GM12878 (cell line): ENCODE results near the gene ATG10.

Experiments used
- EGR1 ChIP-seq, 2 experiments: IDR thresholded peaks; 1 replicate in 1 of 2; 2 replicates in 1 of 2; pipeline ENCODE4 v1.6.1; 2011 to 2012; ENCODE audit warnings: low read depth in 2 of 2, low read length in 2 of 2, borderline replicate concordance in 1 of 2, mild to moderate bottlenecking in 1 of 2, moderate library complexity in 1 of 2
- EP300 ChIP-seq, 2 experiments: fragments of 150-350 bp in 1 of 2; IDR thresholded peaks; 2 replicates each; pipeline ENCODE4 v1.6.1; 2011 to 2012; ENCODE audit warnings: low read depth in 2 of 2, low read length in 2 of 2, borderline replicate concordance in 1 of 2, improper control_type of control experiment in 1 of 2, inconsistent platforms in 1 of 2; ENCODE audit not compliant: control insufficient read depth in 1 of 2
- MEF2A ChIP-seq: IDR thresholded peaks from 2 replicates; pipeline ENCODE4 v1.6.1; 2011; ENCODE audit warnings: low read depth, mild to moderate bottlenecking, low read length, moderate library complexity; ENCODE audit not compliant: insufficient read depth
- MTA3 ChIP-seq: IDR thresholded peaks from 2 replicates; pipeline ENCODE4 v1.6.1; 2012; ENCODE audit warnings: low read length, inconsistent platforms, borderline replicate concordance
- RAD21 ChIP-seq: IDR thresholded peaks from 2 replicates; pipeline ENCODE4 v1.6.1; 2011; ENCODE audit warnings: mild to moderate bottlenecking, low read depth, low read length, moderate library complexity; ENCODE audit not compliant: insufficient read depth
- RFX5 ChIP-seq: IDR thresholded peaks from 2 replicates; pipeline ENCODE4 v1.6.1; 2011; ENCODE audit warnings: low read depth, low read length, improper control_type of control experiment
- YY1 ChIP-seq: IDR thresholded peaks from 2 replicates; pipeline ENCODE4 v1.6.1; 2011; ENCODE audit warnings: low read depth, mild to moderate bottlenecking, low read length
- ZZZ3 ChIP-seq: IDR thresholded peaks from 2 replicates; pipeline ENCODE4 v1.6.1; 2011; ENCODE audit warnings: low read depth; ENCODE audit not compliant: control insufficient read depth, insufficient read length
- TF ChIP-seq, protein P1 (sequence below), 3 experiments: IDR thresholded peaks in 2 of 3; conservative IDR thresholded peaks in 1 of 3; 2 replicates each; pipeline ENCODE4 v1.5.1; 2011; ENCODE audit warnings: low read depth in 3 of 3, low read length in 3 of 3, mild to moderate bottlenecking in 3 of 3, control low read depth in 2 of 3, moderate library complexity in 2 of 3, inconsistent platforms in 1 of 3, mixed read lengths in 1 of 3; ENCODE audit not compliant: control insufficient read depth in 2 of 3, insufficient read depth in 1 of 3; ENCODE audit errors: extremely low read depth in 1 of 3
- TF ChIP-seq, protein P2 (sequence below): IDR thresholded peaks from 2 replicates; pipeline ENCODE4 v1.6.1; 2012; ENCODE audit warnings: low read depth, low read length, improper control_type of control experiment

DNA sequence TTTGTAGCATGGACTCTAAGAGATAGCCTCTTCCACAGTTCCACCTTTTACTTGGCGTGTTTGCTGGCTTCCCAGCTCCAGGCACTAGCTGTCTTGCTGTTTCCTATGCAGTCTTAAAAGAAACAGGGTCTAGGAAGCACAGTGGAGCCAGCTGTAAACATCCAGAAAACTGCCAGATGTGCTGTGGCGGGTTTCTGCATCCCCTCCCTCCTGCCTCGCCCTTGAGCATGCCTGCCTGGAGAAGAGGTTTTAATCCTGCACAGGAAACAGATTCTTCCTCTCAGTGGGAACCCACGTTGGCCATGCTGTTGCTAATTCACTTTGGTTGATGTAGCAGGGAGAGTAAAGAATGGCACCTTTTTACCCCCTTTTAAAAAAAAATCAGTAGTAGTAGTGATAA lies 185.1 kb downstream of the ATG10 start:
- TF ChIP-seq RFX5 = no peak
- TF ChIP-seq YY1 = no peak
- no peak for TF ChIP-seq ZZZ3
- TF ChIP-seq RAD21 = no peak
- TF ChIP-seq, protein P1, sequence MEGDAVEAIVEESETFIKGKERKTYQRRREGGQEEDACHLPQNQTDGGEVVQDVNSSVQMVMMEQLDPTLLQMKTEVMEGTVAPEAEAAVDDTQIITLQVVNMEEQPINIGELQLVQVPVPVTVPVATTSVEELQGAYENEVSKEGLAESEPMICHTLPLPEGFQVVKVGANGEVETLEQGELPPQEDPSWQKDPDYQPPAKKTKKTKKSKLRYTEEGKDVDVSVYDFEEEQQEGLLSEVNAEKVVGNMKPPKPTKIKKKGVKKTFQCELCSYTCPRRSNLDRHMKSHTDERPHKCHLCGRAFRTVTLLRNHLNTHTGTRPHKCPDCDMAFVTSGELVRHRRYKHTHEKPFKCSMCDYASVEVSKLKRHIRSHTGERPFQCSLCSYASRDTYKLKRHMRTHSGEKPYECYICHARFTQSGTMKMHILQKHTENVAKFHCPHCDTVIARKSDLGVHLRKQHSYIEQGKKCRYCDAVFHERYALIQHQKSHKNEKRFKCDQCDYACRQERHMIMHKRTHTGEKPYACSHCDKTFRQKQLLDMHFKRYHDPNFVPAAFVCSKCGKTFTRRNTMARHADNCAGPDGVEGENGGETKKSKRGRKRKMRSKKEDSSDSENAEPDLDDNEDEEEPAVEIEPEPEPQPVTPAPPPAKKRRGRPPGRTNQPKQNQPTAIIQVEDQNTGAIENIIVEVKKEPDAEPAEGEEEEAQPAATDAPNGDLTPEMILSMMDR (IDR thresholded peaks at IDR 0.05 in 2 of 3, conservative IDR thresholded peaks at IDR 0.05 in 1 of 3; ENCODE audit: control insufficient read depth in 2 of 3, extremely low read depth in 1 of 3, insufficient read depth in 1 of 3, low read depth in 3 of 3, low read length in 3 of 3) = no peak
- TF ChIP-seq EGR1 (IDR thresholded peaks at IDR 0.05; ENCODE audit: borderline replicate concordance in 1 of 2, low read depth in 2 of 2, low read length in 2 of 2) = no peak
- TF ChIP-seq MTA3 = no peak
- no peak for TF ChIP-seq EP300 (IDR thresholded peaks at IDR 0.05; ENCODE audit: borderline replicate concordance in 1 of 2, control insufficient read depth in 1 of 2, low read depth in 2 of 2, low read length in 2 of 2)
- TF ChIP-seq, protein P2, sequence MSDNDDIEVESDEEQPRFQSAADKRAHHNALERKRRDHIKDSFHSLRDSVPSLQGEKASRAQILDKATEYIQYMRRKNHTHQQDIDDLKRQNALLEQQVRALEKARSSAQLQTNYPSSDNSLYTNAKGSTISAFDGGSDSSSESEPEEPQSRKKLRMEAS = no peak
- no peak for TF ChIP-seq MEF2A
